ENCODE measurements around the gene CNGA3.
"Not testable (repeated sequence)": the region's sequence is repeated elsewhere in the genome, so short reads cannot be mapped to it uniquely, and the experiment has no call there.

CNGA3 gene

GRCh38 chr2:98346311-98347236 lies at the start of gene CNGA3:
Gene CNGA3 (plus strand): TSS chr2:98346456. CDS start chr2:98369976, 23,520 bp downstream.
- no peak for DNase-seq

GRCh38 chr2:98297817-98298682 lies 48.2 kb upstream of the CNGA3 start:
- no peak for DNase-seq

DNA sequence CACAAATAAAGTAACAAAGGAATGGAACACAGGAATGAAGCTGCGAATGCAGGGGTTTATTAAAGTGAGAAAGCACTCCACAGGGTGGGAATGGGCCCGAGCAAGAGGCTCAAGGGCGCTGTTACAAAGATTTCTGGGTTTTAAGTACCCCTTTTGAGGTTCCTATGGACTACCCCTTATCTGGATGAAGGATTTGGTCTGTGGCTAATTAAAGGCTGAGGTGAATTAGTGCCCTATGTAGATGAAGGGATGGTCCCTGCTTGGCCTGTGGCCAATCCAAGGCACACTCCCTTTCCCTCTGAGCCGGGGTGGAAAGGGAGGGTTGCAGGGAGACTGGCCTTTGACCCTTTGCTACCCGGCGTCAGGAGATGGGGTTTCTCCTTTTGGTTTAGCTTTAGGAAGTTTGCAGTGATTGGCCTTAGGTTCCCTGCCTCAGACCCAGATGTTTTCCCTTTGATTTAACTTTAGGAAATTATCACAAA lies 47.5 kb upstream of the CNGA3 start:
- no peak for DNase-seq

DNA sequence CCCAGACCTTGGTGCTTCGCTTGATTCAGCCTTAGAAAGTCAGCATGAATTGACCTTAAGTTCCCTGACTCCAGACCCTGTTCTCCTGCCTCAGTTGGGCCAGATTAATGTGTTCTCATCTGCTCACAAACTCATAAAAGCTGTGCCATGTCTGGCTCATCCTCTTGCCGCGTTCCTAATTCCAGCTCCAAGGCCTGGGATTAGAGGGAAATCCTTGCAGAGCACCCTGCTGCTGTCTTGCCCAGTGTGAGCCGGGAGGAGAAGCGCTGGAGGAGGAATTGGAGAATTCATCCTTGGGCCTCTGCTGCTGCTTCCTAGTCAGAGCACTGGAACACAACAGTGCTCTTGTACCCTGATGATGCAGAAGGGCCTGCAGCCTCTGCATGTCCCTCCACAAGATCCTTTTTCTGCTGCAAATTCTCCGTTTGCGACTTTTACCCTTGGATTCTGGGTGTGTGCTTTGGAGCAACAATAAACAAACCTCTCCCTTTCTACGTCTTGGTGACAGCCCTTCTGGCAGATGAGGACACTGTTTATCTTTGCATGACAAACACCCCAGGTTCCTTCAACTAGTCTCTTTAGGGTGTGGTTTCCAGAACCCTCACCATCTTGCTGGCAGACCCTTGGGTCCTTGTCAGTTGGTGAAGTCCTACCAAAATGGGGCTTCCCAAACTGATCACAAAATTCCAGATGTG lies 46.9 kb upstream of the CNGA3 start:
- DNase-seq, result no peak

- DNase-seq, result no peak
Observed at GRCh38 chr2:98300141-98300874, 45.9 kb upstream of the CNGA3 start.

- DNase-seq, result no peak
Observed at GRCh38 chr2:98301469-98301868, 44.8 kb upstream of the CNGA3 start.

DNA sequence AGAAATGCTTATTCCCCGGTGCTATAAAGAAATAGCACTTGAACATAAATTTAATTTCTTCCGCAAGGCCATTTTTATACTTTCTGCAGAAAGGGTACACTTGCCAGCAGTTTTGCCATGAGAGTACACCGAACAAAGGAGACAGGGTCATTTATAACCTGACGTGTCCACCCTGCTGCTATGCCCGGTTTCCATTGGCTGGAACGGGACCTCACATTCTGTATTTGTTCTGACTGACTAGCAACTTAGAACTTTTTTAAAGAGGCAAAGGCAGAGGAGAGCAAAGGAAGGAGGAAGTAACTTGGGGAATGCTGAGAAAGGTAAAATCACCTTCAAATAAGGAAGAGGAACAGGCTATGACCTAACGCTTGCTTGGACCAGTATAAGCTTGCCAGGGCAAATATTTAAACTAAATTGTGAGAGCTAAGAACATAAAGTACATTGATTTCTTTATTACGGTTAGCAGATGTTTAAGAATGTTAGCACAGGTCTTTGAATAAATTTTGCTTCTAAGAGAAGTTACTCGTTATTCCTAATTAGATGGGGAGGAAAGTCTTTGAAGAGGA lies 39.0 kb upstream of the CNGA3 start:
- not testable (repeated sequence) for DNase-seq

GRCh38 chr2:98308068-98308467 lies 38.2 kb upstream of the CNGA3 start:
- DNase-seq, result no peak

GRCh38 chr2:98308532-98308931 lies 37.7 kb upstream of the CNGA3 start:
- no peak for DNase-seq

GRCh38 chr2:98309580-98309979 lies 36.7 kb upstream of the CNGA3 start:
- DNase-seq, result no peak

DNA sequence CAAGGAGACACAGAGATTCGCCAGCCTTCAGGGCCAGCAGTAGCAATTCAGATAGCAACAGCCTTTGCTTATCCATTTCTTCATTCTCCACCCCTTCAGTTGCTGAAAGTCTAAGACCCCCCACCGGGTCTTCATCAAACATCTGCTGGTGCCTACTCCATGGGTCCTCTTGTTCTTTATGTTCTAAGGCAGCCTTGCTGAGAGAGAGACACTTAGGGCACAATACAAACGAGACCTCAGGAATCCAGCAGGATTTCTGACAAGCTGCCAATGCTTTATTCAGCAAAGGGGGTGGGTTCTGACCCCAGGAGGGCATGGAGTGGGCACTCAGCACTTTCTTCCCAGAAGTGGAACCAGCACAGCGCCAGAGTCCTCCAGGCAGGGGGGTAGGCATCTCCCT lies 36.2 kb upstream of the CNGA3 start:
- DNase-seq, result no peak

GRCh38 chr2:98311090-98311489 lies 35.2 kb upstream of the CNGA3 start:
- no peak for DNase-seq

DNA sequence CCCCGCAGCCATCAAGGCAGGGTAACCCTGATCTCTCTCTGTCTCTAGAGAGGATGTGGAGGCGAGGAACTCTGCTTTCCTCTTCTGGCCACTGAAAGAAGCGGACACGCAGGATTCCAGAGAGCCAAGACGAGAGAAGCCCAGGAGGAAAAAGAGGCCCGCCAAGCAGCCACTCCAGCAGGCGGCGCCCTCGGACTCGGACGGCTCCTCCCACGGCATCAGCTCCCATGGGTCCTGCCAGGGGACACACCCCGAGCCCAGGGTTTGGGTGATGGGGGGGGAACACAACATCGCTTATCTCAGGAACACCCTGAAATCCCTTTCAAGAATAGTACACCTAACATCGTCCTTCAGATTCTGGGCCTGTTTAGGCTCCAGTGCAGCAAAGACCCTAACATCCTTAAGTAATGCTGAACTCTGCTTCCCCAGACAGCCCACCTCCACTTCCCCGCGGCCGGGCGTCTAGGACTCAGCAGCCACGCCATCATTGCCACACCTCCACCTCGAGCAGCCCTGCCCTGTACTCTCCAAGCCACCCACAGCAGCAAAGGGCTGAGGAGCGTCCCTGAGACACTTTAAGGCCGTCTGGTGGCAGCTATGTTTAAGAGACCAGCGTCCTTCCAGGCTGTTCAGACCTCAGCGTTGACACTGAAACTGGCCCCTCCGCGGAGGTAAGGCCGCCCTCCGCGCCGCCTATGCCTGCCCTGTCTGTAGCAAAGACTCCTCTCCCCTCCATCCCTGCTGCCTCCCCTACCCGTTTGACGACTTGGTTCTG lies 34.3 kb upstream of the CNGA3 start:
- DNase-seq, result no peak

- no peak for DNase-seq
Observed at GRCh38 chr2:98313492-98314250, 32.6 kb upstream of the CNGA3 start.

DNA sequence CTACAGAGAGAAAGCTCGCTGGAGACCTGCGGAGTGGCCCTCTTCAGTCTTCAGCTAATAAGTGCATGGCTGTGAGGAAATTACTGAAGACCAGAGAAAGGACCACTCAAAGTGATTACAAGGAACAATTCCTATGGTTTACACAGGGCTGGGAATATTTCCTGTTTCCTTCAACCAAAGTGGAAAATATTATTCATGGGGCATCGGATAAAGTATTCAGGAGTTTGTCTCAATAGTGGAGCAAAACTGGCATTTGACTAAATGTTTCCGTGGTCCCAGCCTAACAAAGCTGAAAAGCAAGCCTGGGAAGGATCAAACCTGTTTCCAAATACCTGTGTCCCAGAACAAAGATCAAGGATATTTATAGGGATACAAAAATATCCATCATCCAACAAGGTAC lies 32.0 kb upstream of the CNGA3 start:
- DNase-seq, result no peak

DNA sequence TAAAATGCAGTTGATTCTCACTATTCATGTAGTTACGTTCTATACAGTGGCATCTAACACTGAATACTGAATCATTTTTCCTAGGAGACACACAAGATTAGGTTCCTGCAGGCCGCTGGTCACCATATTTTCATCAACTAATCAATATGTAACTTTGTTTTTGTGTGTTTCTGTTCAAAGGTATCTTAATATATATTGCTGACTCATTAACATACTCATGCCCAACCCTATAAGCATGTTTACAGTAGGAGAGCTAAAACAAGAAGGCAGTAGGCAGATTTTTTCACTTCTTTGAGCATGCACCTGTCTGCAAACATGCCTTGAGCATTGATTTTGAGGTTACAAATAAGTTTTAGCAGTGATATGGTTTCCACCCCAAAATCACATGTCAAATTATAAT lies 30.3 kb upstream of the CNGA3 start:
- no peak for DNase-seq

GRCh38 chr2:98317214-98317613 lies 29.0 kb upstream of the CNGA3 start:
- no peak for DNase-seq

GRCh38 chr2:98320171-98320570 lies 26.1 kb upstream of the CNGA3 start:
- DNase-seq, result not testable (repeated sequence)

GRCh38 chr2:98324181-98324580 lies 22.1 kb upstream of the CNGA3 start:
- no peak for DNase-seq

- DNase-seq, result no peak
Observed at GRCh38 chr2:98327776-98328175, 18.5 kb upstream of the CNGA3 start.
